ENCODE measurements around the gene CAPN5.
A peak's percentile ranks its signal among the peaks of the same experiment; 100 is the strongest.
"Not testable (repeated sequence)": the region's sequence is repeated elsewhere in the genome, so short reads cannot be mapped to it uniquely, and the experiment has no call there.

The CAPN5 gene

DNA sequence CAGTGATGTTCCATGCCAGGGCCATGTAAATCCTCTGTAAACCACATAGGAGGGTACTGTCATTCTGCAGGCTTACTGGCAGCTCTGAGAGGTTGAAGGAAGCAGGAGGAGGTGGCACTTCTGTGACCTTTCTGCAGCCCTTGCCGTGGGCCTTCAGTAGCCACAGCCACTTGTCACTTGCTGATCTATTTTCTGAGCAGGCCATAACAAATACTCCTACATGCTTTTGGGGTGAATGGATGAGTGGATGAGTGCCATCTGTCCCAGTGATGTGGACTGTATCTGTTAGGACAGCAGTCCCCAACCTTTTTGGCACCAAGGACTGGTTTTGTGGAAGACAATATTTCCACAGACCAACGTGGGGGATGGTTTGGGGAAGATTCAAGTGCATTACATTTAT is 22.4 kb upstream of the CAPN5 start:
- DNase-seq: no peak

DNA sequence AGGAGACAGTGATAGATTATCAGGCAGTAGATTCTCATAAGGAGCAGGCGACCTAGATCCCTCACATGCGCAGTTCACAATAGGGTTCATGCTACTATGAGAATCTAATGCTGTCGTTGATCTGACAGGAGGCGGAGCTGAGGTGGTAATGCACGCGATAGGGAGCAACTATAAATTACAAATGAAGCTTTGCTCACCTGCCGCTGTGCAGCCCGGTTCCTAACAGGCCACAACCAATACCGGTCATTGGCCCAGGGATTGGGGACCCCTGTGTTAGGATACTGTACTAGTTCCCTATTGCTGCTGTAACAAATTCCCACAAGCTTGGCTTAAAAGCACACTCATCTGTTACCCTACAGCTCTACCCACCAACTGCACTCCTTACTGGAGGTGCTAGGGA is 21.9 kb upstream of the CAPN5 start:
- DNase-seq: no peak

DNA sequence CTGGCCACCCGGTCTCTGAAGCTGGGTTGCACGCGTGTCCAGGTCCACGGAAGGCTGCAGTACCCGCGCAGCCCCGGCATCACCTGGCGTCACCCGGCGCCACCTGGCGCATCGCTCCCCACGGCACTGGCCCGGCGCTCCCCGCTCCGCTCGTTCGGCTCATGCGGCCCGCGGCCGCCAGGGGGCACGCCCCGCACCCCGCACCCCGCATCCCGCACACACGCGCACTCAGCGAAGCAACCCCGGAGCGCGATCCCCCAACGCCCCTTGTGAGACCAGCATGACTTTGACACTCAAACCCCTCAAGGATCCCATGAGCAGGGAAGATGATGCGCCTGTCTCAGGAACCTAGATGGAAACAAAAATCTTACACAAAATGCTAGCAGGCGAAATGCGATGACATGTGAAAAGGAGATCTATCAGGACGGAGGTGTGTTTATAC is 20.7 kb upstream of the CAPN5 start:
- DNase-seq: peak; percentile 73 to 82

DNA sequence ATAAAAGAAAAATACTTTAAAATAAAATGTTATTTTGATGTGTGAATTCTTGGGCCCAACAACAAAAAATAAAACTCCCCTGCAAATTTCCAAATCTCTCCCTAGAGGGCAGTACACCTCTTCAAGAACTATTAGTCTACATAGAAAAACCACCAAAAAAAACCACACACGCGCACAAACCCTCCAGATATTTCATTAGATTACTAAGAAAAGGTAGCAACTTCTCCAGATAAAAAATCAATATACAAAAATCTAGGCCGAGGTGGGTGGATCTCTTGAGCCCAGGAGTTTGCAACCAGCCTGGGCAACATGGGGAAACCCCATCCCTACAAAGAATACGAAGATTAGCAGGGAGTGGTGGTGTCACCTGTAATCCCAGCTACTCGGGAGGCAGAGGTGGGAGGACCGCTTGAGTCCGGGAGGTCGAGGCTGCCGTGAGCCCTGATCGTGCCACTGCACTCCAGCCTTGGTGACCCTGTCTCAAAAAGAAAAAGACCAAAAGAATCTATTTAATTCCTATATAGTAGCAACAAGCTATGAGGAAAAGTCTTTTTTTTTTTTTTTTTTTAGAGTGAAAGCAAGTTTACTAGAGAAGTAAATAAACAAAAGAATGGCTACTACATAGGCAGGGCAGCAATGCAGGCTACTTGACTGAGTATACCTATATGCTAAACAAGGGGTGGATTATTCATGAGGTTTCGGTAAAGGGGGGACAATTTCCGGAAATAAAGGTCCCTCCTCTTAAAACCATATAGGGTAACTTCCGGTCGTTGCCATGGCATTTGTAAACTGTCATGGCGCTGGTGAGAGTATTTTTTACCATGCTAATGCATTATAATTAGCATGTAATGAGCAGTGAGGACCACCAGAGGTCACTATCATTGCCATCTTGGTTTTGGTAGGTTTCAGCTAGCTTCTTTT is 19.5 kb upstream of the CAPN5 start:
- DNase-seq: peak; percentile 59 to 71

DNA sequence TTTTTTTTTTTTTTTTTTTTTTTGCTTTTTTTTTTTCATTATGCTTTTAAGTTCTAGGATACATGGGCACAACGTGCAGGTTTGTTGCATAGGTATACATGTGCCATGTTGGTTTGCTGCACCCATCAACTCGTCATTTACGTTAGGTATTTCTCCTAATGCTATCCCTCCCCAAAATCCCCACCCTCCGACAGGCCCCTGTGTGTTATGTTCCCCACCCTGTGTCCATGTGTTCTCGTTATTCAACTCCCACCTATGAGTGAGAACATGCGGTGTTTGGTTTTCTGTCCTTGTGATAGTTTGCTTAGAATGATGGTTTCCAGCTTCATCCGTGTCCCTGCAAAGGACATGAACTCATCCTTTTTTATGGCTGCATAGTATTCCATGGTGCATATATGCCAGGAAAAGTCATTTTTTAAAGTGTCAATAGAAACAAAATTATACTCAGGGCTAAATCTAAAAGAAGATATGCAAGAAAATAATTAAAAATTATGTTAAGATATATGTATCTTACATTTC is 18.8 kb upstream of the CAPN5 start:
- DNase-seq: not testable (repeated sequence)

DNA sequence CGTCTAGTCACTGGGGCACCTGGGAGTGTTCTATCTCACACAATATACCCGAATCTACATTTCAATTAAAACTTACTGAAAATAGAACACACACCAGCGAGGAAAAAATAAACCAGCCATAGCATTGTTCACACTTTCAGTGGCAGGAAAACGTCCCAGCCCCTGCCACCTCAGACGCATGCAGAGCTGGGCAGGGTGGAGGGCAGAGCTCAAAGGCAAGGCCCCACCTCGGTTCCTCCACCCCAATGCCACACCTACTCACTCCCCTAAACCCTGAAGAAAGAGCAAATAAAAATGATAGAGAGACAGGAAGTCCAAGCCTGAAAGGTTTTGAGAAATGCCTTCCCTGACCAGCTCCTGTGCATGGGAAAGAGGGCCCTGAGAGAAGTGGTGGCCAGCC is 17.7 kb upstream of the CAPN5 start:
- no peak for DNase-seq

DNA sequence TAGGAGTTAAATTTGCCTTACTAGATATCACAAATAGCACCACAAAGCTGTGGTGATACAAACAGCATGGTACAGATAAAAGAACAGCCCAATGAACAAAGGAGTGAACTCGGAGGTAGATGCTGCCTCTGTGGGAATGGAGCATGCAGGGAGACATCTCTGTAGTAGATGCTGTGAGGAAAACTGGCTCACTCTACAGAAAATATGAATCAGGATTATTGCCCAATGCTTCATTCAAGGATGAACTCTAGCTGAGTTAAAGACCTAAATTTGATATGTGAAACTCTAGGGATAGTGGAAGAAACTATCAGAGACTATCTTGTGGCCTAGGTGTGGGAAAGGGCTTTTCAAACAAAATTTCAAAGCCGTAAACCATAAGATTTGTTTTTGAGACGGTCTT is 15.3 kb upstream of the CAPN5 start:
- no peak for DNase-seq

DNA sequence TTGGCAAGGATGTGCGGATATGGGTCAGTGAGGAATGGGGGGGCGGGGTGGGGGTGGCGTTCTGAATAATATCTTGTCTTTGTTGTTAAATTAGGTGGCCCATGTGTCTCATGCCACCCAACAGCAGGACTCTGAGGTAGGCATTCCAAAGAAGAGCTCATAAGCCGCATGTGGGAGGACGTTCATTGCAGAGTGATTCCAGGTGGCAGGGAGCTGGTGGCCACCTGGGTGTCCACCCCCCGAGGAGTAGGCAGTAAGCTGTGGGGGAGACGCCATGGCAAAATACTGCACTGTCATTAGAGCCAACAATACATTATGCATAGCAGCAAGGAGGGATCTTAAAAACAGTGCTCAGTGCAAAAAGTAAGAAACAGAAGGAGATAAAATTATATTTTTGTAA is 14.3 kb upstream of the CAPN5 start:
- no peak for DNase-seq

DNA sequence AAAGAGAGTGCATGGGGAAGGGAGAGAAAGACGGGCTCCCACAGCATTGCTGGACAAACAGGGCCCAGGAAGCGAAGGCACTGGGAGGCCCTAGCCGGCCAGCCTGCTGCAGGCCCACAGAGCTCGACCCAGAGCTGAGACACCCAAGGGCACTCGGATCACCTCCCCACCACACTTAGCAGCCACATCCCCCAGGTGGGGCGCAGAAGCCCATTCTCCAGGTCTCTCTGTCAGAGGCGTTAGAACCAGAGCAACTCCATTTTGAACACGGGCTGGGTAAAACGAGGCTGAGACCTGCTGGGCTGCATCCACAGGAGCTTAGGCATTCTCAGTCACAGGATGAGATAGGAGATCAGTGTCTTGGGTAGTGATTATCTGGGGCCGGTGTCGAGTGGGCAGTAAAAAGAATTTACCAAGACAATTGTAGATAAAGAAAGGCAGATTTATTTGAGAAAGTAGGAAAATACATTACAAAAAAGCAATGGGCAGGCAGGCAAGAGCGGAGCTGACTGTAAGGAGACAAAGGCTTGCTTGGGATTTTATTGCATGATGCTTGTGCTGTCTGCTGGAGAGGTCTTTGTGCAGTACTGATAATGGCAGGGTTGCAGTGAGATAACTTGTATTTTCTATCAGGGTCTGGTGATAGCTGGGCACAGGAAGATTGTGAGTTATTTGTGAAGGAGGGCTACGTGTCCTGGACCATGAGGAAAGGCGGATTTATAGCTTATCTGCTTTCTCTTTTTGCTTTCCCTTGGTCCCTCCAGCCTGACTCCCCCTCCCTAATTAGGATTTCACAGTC is 13.4 kb upstream of the CAPN5 start:
- DNase-seq: no peak

DNA sequence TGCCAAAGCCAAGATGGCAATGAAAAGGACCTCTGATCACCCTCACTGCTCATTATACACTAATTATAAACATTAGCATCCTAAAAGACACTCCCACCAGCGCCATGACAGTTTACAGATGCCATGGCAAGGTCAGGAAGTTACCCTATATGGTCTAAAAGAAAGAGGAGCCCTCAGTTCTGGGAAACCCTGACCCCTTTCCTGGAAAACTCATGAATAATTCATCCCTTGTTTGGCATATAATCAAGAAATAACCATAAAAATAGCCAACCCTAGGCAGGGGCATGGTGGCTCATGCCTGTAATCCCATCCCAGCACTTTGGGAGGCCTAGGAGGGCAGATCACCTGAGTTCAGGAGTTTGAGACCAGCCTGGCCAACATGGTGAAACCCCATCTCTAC is 12.7 kb upstream of the CAPN5 start:
- no peak for DNase-seq

DNA sequence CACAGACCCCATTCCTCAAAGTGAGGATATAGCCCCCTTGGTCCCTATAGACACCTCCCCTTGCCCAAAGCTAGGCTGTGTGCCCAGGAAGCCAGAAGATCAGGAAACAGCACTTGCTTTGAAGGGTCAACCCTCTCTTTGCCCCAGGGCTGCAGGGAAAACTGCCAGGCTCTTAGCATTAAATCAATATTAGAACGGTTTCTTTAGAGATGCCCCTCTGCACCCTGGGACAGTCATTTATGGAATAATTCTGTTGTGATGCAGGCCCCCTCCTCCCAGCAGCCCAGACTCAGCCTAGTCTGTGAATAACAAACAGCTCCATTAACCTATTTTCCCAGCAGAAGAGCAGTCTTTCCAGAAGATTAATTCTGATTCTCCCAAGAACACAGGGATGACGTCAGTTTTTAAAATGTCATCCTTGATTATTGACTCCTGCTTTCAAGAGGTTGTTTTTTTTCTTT is 11.6 kb upstream of the CAPN5 start:
- no peak for DNase-seq

DNA sequence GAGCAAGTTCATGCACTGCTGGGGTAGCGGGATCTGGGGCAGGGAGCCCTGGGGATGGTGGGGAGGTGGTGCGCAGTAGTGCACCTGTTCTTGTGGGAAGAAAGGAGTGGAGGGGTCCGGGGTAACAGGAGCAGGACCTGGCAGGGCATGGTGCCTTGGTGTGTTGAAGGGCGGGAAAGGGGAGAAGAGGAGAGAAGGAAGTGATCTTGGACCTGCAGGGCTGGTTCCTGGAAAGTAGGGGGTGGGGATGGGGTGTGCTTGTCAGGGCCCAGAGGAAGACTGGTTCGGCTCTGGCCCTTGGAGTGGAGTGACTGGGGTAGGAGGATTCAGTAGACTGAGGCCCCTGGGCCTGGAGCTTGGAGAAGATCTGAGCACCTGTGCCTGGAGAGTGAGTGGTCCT is 10.9 kb upstream of the CAPN5 start:
- no peak for DNase-seq

DNA sequence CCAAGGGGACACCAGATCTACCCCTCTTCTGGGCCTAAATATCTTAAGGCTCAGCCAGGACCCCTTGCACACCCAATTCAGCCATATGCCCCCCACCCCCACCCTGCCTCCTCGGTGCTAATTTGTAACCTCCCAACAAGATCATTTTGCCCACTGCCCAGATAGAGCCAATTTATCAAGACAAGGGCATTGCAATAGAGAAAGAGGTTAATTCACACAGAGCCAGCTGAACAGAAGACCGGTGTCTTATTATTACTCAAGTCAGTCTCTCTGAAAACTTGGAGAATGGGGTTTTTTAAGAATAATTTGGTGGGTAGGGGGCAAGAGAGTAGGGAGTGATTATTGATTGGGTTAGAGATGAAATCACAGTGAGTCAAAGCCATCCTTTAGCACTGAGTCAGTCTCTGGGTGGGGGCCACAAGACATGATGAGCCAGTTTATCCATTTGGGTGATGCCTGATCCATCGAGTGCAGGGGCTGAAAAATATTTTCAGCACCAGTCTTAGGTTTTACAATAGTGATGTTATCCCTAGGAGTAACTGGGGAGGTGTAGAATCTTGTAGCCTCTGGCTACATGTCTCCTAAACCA is 9.9 kb upstream of the CAPN5 start:
- no peak for DNase-seq

DNA sequence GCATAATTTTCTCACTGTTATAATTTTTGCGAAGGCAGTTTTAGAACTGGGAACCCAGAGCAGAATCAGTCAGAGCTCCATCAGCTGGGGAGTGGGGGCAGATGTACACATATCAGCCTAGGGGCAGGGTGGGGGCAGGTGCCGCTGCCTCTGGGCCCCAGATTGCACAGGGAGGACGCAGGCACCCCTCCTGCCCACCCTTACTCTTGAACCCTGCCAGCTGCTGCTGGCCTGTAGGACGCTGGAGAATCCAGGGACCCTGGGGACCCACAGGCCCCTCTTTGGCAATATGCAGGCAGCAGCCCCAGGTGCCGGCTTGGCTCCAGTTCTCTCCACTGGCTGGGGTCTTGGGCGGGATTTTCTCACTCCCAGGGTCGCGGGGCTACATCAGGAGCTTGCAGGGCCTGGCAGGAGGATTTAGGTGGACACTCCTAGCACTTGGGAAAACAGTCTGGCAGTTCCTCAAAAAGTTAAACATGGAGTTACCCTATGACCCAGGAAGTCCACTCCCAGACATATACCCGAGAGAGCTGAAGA is 8.8 kb upstream of the CAPN5 start:
- DNase-seq: no peak

DNA sequence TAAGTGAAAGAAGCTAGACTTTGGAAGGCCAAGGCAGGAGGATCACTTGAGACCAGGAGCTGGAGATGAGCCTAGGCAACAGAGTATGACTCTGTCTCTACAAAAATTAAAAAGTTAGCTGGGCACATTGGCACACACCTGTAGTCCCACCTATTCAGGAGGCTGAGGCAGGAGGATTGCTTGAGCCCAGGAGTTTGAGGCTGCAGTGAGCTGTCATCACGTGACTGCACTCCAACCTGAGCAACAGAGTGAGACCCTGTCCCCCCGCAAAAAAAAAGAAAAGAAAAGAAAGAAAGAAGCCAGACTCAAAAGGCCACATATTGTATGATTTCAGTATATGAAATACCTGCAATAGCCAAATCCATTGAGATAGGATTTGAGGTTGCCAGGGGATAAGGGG is 7.9 kb upstream of the CAPN5 start:
- no peak for DNase-seq

DNA sequence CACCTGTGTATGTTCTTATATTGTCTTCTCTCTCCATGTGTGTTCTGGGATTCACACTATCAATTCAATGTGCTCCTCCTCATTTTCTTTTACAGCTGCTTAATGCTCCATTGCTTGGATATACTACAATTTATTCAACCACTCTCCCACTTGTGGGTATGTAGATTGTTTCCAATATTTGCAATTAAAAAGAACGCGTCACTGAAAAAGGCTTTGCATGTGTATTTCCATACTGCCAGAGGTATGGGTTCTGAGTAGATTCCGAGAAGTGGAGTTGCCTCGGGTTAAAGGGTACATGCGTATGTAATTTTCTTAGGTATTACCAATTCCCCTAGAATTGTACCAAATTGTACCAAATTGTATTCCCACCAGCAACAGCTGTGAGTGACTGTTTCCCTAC is 7.0 kb upstream of the CAPN5 start:
- no peak for DNase-seq

DNA sequence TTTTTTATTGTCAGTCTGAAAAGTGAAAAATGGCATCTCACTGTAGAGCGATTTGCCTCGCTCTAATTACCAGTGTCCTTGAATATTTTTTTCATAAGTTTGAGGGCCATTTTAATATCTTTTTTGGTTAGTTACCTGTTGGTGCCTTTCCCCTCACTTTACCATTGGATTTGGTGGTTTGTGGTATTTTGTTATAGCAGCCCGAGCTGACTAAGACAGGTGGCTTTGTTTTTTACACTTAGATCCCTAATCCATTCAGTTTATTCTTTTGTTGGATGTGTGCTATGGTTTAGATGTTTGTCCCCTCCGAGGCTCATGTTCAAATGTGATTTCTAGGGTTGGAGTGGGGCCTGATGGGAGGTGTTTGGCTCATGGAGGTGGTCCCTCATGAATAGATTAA is 6.5 kb upstream of the CAPN5 start:
- no peak for DNase-seq

DNA sequence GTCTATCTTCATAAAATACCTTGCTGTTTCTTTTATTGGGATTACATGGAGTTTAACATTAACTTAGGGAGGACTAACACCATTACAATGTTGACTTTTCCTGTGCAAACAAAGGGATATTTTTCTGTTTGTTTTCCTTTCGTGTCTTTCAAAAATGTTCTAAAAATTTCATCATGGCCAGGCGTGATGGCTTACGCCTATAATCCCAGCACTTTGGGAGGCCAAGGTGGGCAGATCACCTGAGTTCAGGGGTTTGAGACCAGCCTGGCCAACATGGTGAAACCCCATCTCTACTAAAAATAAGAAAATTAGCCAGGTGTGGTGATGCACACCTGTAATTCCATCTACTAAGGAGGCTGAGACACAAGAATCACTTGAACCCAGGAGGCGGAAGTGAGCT is 5.5 kb upstream of the CAPN5 start:
- DNase-seq: not testable (repeated sequence)

DNA sequence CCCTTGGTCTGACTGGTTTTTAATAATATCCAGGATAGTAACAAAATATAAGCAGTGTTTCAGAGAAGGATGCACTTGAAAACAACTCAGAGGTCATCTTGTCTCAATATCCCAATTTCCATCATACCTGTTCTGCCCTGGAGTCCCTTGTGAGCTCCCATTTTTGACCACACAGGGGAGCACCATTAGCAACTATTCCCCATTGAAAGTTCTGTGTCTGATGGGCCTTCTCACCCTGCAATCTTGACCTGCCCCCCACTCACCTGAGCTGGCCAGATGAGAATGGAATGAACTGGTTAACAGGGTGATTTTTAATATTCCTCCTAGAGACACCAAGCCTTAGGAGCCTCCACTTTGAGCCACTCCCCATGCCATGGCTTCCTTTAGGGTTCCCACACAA is 3.8 kb upstream of the CAPN5 start:
- no peak for DNase-seq

DNA sequence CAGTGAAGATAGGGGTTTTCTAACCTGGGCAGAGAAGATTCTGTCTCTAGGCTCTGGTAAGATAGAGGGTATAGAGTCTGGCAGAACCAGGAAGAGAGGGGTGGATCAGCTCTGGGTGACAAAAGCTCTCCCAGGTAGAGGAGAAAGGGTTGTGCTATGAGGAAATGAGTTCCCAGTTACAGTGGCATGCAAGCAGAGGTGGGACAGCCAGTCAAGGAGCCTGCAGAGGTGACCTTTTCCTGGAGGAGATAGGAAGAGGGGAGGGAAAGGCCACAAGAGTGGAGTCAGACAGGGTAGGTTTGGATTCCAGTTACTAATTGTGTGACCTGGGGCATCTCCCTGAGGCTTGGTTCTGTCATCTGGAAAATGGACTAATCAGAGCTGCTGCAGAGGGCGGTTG is 3.4 kb upstream of the CAPN5 start:
- DNase-seq: no peak

DNA sequence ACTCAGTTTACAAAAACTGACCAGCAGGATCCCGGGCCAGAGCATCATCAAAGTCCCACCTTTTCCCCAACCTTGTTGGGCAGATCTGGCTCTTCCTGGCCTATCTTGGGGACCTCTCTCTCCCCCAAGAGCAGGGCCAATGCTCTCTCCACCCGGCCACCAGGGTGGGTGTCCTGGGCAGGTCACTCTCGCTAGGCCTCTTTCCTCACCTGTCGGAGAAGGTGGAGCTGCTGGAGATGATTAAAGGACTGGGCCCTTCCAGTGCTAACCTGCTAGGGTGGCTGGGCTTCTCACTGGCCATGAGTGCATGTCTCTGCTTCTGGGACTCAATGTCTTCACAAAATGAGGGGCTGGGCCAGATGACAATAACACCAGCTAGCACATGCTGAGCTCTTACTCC is 2.9 kb upstream of the CAPN5 start:
- DNase-seq: no peak

DNA sequence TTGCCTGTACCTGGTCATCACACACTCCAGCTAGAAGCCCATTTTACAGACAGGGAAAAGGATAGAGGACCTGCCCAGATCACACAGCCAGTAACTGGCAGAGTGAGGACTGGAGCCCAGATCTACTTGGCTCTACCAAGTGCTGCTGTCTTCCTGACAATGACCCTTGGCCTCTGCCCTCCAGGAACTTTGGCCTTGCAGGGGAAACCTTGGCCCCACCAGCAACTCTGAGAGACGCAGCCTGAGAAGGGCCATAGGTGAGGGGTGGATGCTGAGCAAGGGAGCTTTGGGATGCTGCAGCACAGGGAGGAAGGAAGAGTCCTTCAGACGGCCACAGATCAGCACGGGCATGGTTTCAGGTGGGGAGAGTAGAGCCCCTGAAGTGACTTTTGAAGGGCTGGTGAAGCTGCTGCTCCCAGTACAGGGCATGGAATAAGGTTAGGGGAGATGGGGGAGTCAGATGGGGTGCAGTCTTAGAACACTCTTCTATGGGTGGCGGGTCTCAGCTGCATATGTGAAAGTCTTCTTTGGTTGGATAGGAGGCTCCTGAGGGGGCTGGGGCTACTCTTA is 2.0 kb upstream of the CAPN5 start:
- DNase-seq: no peak

DNA sequence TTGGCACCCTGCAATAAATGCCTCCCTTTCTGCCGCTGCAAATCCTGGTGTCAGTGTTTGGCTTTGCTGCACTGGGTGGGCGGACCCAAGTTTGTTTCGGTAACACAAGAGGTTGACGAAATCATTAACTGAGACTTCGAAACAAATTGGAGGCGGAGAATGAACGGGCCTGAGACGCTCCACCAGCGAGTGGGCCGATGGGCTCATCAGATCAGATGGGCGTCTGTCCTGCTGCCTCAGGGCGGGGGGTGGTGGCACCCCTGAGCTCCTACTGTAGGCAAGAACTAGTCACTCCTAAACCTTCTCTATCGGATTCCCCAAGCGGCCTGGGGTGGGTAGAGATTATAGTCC is 918 bp upstream of the CAPN5 start:
- no peak for DNase-seq
